GM19455 (cell line): Measurements from ENCODE around the gene DHH.
A peak's percentile ranks its signal among the peaks of the same experiment; 100 is the strongest.
"Not testable (repeated sequence)": the region's sequence is repeated elsewhere in the genome, so short reads cannot be mapped to it uniquely, and the experiment has no call there.

Experiments used
- ATAC-seq: cut with Tn5 transposase; IDR thresholded peaks from one replicate; pipeline ENCODE4 v1.9.1; 2021; ENCODE audit not compliant: unreplicated experiment

Gene DHH

GRCh38 chr12:49094160-49094974, at the start of gene DHH:
Gene DHH (minus strand): TSS chr12:49094801. CDS start chr12:49094512, 289 bp downstream.
- no peak for ATAC-seq

- no peak for ATAC-seq
Measured at GRCh38 chr12:49144384-49144783, 49.8 kb upstream of the DHH start.

GRCh38 chr12:49138999-49139398, 44.4 kb upstream of the DHH start:
- ATAC-seq, result no peak

GRCh38 chr12:49138587-49138986, 44.0 kb upstream of the DHH start:
- no peak for ATAC-seq

GRCh38 chr12:49137476-49137875, 42.9 kb upstream of the DHH start:
- ATAC-seq, result no peak

- ATAC-seq, result not testable (repeated sequence)
Measured at GRCh38 chr12:49136997-49137396, 42.4 kb upstream of the DHH start.

- ATAC-seq, result no peak
Measured at GRCh38 chr12:49133590-49133989, 39.0 kb upstream of the DHH start.

GRCh38 chr12:49133014-49133413, 38.4 kb upstream of the DHH start:
- ATAC-seq, result no peak

GRCh38 chr12:49131894-49132461, 37.4 kb upstream of the DHH start:
- ATAC-seq, result no peak

GRCh38 chr12:49131051-49131893, 36.7 kb upstream of the DHH start, which contains the start of gene TUBA1B:
Gene TUBA1B (minus strand): TSS chr12:49131395. CDS start chr12:49131300, 95 bp downstream.
- ATAC-seq, result peak; percentile 62

- peak; percentile 48 for ATAC-seq
Measured at GRCh38 chr12:49130151-49131050, 35.8 kb upstream of the DHH start.

- ATAC-seq, result no peak
Measured at GRCh38 chr12:49129332-49130150, 34.9 kb upstream of the DHH start.

GRCh38 chr12:49127971-49128370, 33.4 kb upstream of the DHH start:
- not testable (repeated sequence) for ATAC-seq

GRCh38 chr12:49126852-49127763, 32.5 kb upstream of the DHH start:
- ATAC-seq, result no peak

GRCh38 chr12:49121047-49121696, 26.6 kb upstream of the DHH start:
- ATAC-seq, result no peak

- no peak for ATAC-seq
Measured at GRCh38 chr12:49111206-49111605, 16.6 kb upstream of the DHH start.

GRCh38 chr12:49110464-49111155, 16.0 kb upstream of the DHH start, which contains the start of gene LMBR1L:
Gene LMBR1L (minus strand): TSS chr12:49110847. CDS start chr12:49110555, 292 bp downstream.
- peak; percentile 97 for ATAC-seq
